ENCODE results near the gene POC5.
A peak's percentile ranks its signal among the peaks of the same experiment; 100 is the strongest.
"Not testable (repeated sequence)": the region's sequence is repeated elsewhere in the genome, so short reads cannot be mapped to it uniquely, and the experiment has no call there.

Gene POC5, protein sequence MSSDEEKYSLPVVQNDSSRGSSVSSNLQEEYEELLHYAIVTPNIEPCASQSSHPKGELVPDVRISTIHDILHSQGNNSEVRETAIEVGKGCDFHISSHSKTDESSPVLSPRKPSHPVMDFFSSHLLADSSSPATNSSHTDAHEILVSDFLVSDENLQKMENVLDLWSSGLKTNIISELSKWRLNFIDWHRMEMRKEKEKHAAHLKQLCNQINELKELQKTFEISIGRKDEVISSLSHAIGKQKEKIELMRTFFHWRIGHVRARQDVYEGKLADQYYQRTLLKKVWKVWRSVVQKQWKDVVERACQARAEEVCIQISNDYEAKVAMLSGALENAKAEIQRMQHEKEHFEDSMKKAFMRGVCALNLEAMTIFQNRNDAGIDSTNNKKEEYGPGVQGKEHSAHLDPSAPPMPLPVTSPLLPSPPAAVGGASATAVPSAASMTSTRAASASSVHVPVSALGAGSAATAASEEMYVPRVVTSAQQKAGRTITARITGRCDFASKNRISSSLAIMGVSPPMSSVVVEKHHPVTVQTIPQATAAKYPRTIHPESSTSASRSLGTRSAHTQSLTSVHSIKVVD

DNA sequence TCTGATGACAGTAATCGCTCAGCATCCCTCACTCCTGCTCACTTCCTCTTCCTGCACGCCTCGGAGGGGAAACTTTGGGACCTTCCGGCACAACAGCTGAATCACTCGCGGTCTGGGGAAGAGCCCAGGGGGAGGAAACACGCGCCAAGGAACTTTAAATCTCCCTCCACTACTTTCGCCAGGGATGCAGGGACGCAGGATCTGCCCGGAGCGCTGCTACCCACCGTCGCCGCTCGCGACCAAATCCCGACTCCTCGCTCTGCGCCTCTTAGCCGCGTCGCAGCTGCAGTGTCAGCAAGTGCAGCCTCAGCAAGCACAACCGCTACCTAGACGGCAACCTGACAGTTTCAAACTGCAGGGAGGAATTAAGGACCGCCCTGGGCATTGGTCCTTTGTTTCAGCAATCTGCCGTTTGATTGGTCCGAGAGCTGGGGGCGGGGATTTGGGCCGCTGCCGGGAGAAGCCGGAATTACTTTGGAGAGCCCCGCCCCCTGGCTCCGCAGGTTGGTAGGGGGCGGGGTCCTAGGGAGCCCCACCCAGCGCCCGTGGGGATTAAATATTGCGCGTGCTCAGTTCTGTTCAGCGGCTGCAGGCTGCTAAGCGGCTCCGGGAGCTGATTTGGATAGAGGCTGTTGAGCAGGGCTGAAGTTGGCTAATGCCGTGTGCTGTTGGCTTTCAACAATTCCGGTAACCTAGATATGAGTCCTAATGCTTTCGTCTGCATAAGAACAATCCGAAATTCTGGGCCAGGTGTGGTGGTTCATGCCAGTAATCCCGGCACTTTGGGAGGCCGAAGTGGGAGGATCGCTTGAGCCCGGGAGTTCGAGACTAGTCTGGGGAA, at the start of gene POC5:
Gene POC5 (minus strand): TSS at position 356 of the 841 bp plus-strand sequence. CDS start 4,500 bp downstream, outside the sequence.
- peak; percentile 89 for DNase-seq

DNA sequence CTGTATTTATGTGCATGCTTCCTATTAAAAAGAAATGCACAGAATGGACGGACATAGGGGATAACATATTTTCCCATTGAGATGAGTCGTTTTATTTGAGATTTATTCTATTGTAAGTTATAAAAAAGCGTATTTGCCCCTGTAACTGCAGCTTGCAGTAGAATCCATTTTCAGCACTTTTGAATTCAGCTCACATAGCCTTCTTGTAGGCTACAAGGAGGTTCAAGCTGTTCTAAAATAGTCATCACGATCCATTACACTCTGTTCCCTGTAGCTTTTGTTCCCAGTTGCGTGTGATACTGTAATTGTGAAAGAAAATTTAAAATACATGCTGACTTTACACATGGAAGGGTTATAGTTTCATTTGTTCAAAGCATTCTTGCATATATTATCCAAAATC, 40.9 kb upstream of the POC5 start:
- no peak for DNase-seq

DNA sequence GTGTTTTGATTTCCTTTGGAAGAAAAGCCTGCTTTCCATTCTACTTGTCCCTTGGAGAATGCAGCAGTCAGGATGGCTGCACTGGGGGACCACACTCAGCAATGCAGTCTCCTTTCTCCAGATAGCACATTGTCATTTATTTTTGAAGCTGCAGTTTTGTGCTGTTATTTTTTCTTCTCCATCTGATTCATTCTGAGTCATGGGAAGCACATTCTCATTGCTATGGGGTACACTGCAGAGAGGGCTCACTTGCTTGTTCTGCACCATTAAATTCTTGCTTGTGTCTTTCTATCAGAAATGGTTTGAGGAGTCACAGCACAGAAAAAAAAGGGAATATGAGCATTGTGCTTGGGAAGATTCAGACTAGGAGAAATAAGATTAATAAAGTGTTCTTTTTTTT, 39.7 kb upstream of the POC5 start:
- DNase-seq, result no peak

DNA sequence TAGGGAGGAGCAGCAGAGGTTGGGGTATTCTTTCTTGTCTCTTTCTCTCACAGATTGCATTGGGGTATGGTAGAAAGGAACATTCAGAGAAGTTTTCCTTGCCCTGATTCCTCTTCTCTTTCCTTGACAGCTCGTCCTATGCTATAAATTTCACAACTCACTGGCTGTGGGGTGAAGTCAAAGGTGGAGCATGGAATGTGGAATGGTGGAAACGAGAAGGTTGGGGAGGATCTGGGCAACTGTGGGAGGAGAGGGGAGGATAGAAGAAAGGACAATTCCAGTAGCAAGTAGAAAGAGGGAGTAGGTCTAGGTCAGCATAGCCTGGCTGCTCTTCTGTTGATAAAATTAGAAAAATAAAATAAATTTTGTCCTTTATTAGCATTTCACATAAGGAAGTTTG, 39.0 kb upstream of the POC5 start:
- DNase-seq, result no peak

DNA sequence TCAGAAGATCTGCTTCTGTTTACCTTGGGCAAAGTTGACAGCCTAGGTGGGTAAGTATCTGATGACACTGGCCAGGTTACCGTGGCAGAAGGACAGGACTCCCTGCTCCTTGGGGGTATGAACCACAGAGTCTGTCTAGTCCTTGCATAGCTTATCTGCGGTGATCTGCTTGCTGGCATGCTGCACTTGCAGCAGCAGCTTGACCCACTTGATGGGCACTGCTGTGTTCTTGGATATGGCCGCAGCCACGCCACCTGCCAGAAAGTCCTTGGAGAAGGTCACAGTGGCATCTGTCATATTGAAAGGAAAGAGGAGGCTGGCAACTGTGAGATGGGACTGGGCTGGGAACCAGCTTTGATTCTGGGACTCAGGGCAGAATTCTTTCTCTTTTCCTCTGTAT, 35.9 kb upstream of the POC5 start:
- DNase-seq, result peak; percentile 60

DNA sequence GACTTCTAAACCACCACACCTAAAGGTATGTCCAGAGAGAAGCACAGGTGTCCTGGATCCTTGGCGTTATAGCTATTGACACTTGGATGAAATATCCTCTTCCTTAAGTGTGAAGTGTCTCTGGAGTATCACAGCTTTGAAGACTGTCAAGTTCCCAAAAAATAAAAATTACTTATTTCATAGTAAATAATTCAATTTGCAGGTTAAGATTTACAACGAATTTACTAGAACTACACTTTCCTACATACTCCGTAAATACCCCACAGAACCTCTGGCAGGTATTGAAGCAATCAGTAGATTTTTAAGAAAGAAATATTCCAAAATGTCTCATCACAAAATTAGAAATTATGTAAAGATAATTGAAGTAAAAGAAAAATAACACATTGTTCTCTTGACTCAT, 27.1 kb upstream of the POC5 start:
- DNase-seq, result no peak

DNA sequence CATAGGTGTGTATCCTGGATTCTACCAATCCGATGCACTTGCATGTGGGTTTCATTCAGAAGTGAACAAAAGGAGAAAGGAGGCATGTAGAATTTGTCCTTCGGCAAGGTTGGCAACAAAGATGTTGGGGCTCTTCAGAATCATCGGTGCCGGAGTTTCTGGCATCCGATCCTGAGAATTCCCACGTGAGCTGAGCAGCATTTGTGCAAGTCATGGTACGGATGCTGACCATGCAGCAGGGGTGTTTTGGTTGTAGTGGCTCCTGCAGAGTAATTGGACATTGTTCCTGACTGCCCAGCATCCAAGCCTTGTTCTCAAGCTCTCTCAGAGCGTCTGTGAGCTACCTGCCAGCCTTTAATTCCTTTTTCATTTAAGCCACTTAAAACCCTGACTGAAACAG, 19.0 kb upstream of the POC5 start:
- no peak for DNase-seq

DNA sequence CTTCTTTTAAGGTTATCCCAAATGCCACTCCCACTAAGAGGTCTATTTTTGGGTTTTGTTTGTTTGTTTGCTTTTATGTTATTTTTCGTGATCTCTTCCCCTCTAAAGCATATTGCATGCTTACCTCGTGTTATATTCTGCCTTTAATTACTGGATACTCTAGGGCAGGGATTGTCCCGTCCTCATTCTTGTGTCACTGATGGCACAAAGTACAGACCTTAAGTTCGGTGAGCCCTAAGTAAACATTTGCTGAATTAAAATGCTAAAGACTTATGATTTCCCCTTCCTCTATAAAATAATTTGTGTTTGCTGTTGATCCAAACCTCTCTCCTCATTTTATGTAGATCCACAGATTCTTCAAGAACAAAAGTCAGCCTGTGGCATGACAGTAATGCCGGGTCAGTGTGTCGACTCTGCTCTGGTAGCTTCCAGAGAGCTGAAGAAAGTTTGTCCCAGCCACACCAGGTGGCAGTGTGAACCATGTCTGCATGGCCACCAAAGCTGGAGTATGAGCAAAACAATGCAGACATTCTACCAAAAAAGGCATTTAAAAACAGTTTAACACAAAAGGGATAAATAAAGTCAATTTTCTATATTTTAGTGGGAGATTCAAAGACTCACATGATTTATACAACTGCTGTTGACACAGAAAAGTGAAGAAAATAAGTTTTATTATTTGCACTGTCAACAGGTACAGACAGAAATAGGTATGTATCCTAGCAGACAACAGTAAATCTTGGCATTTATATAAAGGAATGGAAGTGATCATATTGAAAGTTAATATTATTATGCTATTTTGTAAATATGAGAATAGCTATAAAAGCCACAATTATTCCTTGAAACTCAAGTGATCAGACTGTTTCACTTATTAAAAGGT, 17.9 kb upstream of the POC5 start:
- DNase-seq, result peak; percentile 2

DNA sequence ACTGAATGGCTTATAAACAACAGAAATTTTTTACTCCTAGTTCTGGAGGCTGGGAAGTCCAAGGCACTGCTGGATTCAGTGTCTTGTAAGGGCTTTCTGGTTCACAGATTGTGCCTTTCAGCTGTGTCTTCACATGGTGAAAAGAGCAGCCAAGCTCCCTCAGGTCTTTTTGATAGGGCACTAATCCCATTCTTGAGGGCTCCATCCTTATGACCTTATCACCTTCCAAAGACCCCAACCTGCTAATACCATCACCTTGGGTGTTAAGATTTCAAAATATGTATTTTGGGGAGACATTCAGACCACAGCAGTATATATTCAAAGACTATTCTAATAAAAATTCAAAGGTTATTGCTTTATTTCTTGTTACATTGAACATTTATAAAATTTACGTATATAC, 16.5 kb upstream of the POC5 start:
- no peak for DNase-seq

DNA sequence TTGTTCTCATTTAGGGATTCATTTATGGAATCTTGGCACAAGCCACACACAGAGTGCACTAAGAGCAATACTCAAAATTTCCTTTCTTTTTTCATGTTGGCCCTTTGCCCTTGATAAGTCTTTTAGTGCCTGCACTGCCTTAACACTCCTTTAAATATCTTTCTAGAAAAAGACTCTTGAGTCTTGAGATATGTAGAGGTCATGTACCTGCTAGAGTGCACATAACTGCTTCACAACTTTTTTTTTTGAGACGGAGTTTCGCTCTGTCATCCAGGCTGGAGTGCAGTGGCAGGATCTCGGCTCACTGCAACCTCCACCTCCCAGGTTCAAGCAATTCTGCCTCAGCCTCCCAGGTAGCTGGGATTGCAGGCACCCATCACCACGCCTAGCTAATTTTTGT, 14.3 kb upstream of the POC5 start:
- not testable (repeated sequence) for DNase-seq

DNA sequence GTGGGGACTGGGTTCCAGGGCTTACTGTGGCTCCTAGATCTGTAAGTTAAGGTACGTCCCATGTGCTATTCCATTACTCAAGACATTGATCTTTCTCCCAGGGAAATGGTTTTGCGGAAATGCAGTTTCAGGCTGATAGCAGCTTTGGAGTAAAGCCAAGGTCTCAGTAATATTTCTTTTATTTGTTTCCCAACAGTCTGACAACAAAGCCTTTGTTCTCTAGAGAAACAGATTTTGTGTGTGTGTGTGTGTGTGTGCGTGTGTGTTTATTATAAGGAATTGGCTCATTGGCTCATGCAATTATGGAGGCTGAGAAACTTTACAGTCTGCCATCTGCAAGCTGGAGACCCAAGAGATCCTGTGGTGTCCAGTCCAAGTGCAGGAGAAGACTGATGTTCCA, 12.1 kb upstream of the POC5 start:
- DNase-seq, result no peak

DNA sequence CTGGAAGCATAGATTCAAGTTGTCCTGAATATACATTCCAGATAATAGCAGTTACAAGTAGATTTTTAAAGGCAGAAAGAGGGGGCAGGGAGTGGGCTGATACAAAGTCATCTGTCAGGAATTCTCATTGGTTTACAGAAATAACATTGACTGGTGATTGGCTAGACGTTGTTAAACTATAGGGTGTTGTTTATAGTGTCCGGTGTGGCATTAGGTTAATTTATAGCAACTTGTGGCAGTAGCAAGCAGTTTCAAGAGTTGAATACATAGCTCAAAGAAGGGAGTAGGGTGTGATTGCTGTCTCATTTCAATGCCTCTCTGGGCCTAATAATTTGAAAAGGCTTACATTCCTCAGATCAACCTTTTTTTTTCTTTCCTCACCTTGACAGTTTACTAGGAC, 10.7 kb upstream of the POC5 start:
- DNase-seq, result no peak

DNA sequence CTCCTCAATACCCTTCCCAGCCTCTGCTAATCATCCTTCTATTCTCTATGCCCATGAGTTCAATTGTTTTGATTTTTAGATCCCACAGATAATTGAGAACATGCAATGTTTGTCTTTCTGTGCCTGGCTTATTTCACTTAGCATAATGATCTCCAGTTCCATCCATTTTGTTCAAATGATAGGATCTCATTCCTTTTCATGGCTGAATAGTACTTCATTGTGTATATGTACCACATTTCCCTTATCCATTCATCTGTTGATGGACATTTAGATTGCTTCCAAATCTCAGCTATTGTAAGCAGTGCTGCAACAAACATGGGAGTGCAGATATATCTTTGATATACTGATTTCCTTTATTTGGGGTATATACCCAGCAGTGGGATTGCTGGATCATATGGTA, 9.0 kb upstream of the POC5 start:
- not testable (repeated sequence) for DNase-seq

DNA sequence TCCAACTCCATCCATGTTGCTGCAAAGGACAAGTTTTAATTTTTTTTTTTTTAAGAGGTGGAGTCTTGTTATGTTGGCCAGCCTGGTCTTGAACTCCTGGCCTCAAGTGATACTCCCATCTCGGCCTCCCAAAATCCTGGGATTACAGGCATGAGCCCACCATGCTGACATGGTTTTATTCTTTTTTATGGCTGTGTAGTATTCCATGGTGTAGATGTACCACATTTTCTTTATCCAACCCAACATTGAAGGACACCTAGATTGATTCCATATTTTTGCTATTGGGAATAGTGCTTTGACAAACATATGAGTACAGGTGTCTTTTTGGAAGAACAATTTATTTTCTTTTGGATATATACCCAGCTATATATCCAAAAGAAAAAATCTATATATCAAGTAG, 6.1 kb upstream of the POC5 start:
- DNase-seq, result no peak

DNA sequence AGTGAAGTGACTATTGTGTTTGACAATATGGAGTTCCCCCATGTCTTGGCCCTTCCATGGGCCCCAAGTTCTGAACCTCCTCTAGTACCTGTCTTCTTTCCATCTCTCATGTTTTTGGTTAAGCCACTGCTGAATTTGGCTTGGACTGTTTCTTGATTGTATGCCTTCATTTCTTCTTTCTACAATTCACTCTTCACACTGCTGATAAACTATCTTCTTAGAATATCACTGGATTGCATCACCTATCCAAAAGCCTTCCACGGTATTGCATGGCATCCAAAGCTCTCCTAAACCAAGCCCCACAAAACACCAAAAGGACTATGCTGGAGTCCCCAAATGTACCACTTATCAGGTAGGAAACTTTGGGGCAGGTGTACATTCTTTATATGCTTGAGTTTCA, 4.3 kb upstream of the POC5 start:
- no peak for DNase-seq

DNA sequence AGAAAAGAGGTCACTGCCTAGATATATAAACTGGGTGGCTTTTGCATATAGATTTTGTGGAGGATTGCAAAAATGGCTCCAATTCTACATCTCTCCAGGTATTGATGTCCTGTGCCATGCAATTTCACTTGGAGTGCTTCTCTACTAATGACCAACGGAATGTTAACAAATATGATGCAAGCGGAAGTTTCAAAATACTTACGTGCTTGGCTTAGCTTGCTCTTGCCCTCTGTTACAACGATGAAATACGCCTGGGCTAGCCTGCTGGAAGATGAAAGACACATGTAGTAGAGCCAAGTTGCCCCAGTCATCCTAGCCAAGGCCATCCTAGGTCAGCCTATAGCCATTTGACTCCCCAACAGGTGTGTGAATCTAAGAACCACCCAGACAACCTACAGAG, 3.6 kb upstream of the POC5 start:
- DNase-seq, result no peak

DNA sequence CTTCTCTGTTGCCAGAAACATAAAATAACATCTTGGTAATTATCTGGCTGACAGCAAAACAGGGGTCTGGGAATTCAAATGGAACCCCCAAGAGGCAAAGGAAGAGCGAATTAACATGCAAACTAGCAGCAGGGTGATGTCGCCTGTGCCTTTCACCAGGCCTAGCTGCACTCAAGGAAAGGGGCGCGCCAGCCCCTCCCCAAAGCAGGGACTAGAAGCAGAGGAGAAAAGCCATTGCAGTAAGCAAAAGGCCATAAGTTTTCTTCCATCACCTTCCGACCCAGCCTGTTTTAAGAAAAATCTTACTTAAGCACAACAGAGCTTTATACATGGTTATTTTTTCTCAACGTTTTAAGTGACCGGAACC, 539 bp downstream of the POC5 start:
- DNase-seq, result no peak

DNA sequence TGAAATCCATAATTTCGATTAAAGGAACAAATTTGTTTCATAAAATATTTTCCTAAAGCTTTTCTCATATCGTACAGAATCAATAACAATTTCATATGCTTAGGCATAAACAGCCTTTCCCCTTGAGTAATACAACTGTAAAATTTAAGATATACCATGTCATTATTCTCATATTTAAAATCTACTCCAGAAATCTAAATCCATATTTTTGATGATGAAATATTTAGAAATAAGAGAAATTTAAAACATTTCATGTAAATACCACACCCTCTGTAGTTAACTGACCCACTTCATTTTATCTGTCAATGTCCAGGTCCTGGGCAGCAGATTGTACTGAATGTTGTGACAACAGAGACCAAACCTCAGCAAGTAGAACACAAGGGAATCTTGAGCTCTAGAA, 5.1 kb downstream of the POC5 start:
- DNase-seq, result no peak

DNA sequence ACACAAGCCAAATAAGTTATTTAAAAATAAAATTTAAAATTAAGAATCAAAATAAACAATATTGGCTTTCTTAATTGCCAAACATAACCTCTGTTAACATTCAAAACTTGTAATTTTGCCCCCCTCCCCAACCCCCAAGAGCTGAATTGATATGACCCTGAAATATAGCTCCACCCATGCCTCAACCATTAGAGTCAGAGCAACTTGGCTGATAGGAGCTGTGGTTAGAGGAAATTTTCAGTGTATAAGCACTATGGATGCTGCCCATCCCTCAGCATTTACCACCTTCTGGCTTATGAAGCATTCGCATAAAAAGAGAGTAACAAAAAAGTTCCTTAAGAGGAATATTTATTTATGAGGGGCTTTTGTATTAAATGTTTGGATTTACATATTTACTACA, 6.1 kb downstream of the POC5 start:
- DNase-seq, result no peak

DNA sequence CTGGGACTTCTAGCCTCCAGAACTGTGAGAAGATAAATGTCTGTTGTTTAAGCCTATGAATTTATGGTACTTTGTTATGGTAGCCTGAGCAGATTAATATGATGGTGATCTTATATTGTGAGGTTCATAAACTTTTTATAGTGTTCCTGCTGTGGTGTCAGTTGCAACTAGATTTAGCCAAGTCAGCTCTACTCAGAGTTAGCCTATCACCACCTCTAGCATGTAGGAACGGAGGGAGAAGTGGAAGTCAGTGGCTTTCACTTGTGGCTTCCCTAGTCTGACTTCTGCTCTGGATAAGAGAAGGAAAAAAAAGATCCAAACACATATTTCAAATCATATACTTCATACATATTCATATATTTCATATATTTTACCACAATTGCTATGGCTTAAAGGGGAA, 6.6 kb downstream of the POC5 start:
- DNase-seq, result no peak

DNA sequence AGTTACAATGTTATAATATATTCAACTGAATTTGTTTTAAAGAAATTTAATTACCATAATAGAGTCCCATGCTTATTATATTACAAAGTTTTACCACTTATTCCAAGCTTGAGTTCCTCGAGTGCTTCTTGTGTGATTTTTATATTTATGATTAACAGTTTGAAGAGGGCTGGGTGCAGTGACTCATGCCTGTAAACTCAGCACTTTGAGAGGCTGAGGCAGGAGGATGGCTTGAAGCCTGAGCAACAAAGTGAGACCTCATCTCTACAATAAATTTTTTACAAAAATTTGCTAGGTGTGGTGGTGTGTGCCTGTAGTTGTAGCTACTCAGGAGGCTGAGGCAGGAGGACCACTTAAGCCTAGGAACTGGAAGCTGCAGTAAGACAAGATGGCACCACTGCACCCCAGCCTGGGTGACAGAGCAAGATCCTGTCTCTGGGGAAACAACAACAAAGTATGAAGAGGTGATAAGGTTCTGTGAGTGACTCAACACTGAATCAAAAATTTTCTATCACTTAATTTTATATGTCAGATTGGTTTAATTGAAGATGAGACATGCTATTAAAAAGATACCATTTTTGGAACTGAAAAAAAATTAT, 9.2 kb downstream of the POC5 start:
- no peak for DNase-seq

DNA sequence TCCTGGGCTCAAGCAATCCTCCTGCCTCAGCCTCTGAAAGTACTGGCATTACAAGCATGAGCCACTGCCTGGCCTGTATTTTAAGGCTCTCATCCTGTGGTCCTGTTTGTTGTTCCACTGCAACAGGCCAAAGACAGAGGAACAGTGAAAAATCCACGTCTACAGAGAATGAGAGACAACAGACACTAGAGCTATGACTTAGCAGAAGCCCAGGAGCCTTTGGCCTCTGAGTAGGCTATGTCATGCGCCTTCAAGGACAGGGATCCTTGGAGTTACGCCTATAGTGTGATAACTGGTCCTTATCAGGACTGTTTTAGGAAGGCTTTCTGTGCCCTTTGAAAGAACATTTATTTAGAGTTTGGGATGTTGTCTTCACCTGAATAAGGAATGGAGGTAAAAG, 10.5 kb downstream of the POC5 start:
- no peak for DNase-seq

DNA sequence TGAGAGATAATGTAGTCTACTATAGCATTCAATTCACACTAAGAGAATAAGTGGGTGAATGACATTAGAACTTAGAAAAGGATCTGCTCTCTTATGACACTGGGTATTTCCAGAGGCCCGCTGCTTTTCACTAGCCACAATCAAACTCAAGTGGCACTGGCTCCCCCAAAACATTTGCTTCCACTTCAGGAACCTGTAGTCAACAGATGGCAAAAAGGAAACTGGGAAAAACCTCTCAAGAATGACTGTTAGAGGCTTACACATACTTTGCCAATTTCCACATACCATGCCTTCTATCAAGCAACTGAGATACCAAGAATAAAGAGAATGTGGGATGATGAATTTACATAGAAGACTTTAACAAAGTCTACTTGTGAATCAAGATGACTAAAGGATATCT, 11.2 kb downstream of the POC5 start:
- DNase-seq, result no peak
